Liver (tissue), 9 donors: ENCODE data around the gene MIDN. TPM values are rescaled to one million over a fixed set of nuclear protein-coding genes. Genes with fewer than 3 reads are reported as not detected.
A peak's percentile ranks its signal among the peaks of the same experiment; 100 is the strongest.
"Not testable (repeated sequence)": the region's sequence is repeated elsewhere in the genome, so short reads cannot be mapped to it uniquely, and the experiment has no call there.

Source experiments
- DNase-seq: peaks from one replicate; pipeline ENCODE4 v3.0.0-alpha.2; 2017; ENCODE audit warnings: low spot score
- H3K27ac ChIP-seq, 2 donors: one replicate each; pipeline ENCODE4 v1.7.0; 2013; ENCODE audit warnings: inconsistent platforms in 2 of 2, low read length in 2 of 2, control low read depth in 1 of 2, low read depth in 1 of 2, mild to moderate bottlenecking in 1 of 2
- H3K27me3 ChIP-seq, 4 donors: one replicate each; pipeline versions ENCODE4 v1.6.1 to v1.7.0; 2013; ENCODE audit warnings: low read length in 3 of 4, inconsistent platforms in 1 of 4, mild to moderate bottlenecking in 1 of 4, moderate library complexity in 1 of 4; ENCODE audit not compliant: control insufficient read depth in 4 of 4, insufficient read depth in 4 of 4
- H3K36me3 ChIP-seq, 4 donors: one replicate each; pipeline versions ENCODE4 v1.6.1 to v1.7.0; 2013; ENCODE audit warnings: low read length in 3 of 4, mild to moderate bottlenecking in 3 of 4, low read depth in 1 of 4, moderate library complexity in 1 of 4; ENCODE audit not compliant: control insufficient read depth in 4 of 4, insufficient read depth in 3 of 4
- H3K4me1 ChIP-seq, 4 donors: one replicate each; pipeline versions ENCODE4 v1.6.1 to v1.7.0; 2013; ENCODE audit warnings: low read length in 3 of 4, mild to moderate bottlenecking in 3 of 4, moderate library complexity in 1 of 4; ENCODE audit not compliant: control insufficient read depth in 4 of 4, insufficient read depth in 4 of 4
- H3K4me3 ChIP-seq, 3 donors: one replicate each; pipeline versions ENCODE4 v1.6.1 to v1.7.0; 2013; ENCODE audit warnings: low read length in 3 of 3, control low read depth in 1 of 3, low read depth in 1 of 3, mild to moderate bottlenecking in 1 of 3
- H3K9ac ChIP-seq, 2 donors: one replicate each; pipeline ENCODE4 v1.7.0; 2013; ENCODE audit warnings: low read length in 2 of 2, mild to moderate bottlenecking in 2 of 2, moderate library complexity in 2 of 2, control low read depth in 1 of 2, low read depth in 1 of 2
- H3K9me3 ChIP-seq, 4 donors: one replicate each; pipeline versions ENCODE4 v1.6.1 to v1.7.0; 2013; ENCODE audit warnings: low read length in 3 of 4; ENCODE audit not compliant: control insufficient read depth in 4 of 4
- ATF3 ChIP-seq: IDR thresholded peaks from 2 replicates; pipeline ENCODE4 v1.6.1; 2016; ENCODE audit warnings: antibody characterized with exemption
- CTCF ChIP-seq: fragments of 150-350 bp; IDR thresholded peaks from 2 replicates; pipeline ENCODE4 v1.5.1; 2017; ENCODE audit warnings: improper control_type of control experiment, low read depth, low read length; ENCODE audit not compliant: missing input control
- FOXA2 ChIP-seq: IDR thresholded peaks from 2 replicates; pipeline ENCODE4 v1.6.1; 2016; ENCODE audit warnings: antibody characterized with exemption
- HNF4A ChIP-seq, 2 donors: conservative IDR thresholded peaks; 2 replicates each; pipeline ENCODE4 v1.6.1; 2016; ENCODE audit warnings: antibody characterized with exemption in 2 of 2, mild to moderate bottlenecking in 2 of 2
- HNF4G ChIP-seq: IDR thresholded peaks from 2 replicates; pipeline ENCODE4 v1.6.1; 2016; ENCODE audit warnings: antibody characterized with exemption
- MAX ChIP-seq: IDR thresholded peaks from 2 replicates; pipeline ENCODE4 v1.6.1; 2016; ENCODE audit warnings: antibody characterized with exemption
- RAD21 ChIP-seq, 2 donors: IDR thresholded peaks; 2 replicates each; pipeline ENCODE4 v1.6.1; 2016; ENCODE audit warnings: antibody characterized with exemption in 2 of 2, mild to moderate bottlenecking in 2 of 2
- RXRA ChIP-seq, 2 donors: IDR thresholded peaks; 2 replicates each; pipeline ENCODE4 v1.6.1; 2017 to 2018; ENCODE audit warnings: antibody characterized with exemption in 2 of 2, mild to moderate bottlenecking in 1 of 2
- SP1 ChIP-seq: IDR thresholded peaks from 2 replicates; pipeline ENCODE4 v1.6.1; 2018; ENCODE audit warnings: antibody characterized with exemption, mild to moderate bottlenecking
- TAF1 ChIP-seq: conservative IDR thresholded peaks from 2 replicates; pipeline ENCODE4 v1.6.1; 2016; ENCODE audit warnings: antibody characterized with exemption, mild to moderate bottlenecking
- WGBS: extraction: QIAGEN DNeasy Blood & Tissue Kit; methylation state at CpG from one replicate; pipeline ENCODE4 v1.1.7; 2013; 5-methylcytosine and 5-hydroxymethylcytosine counted together
- polyA plus RNA-seq, 2 donors: library from polyadenylated mRNA; stranded (reverse) in 1 of 2; unstranded in 1 of 2; fragments of 200-250 nt in 1 of 2; fragments of >200 nt in 1 of 2; fragmentation: Nextera tagmentation in 1 of 2; extraction: Ambion mirVana in 1 of 2; gene quantifications; one replicate each; pipeline versions ENCODE4 v1.2.1 to v1.2.3, GENCODE V29; 2013 to 2015
- total RNA-seq, 2 donors: library from RNA; depleted of rRNA; stranded (reverse); fragments of >200 nt; gene quantifications; one replicate each; pipeline ENCODE4 v1.2.3, GENCODE V29; 2014
- TF ChIP-seq, protein P1 (sequence below): IDR thresholded peaks from 2 replicates; pipeline ENCODE4 v1.6.1; 2016; ENCODE audit warnings: antibody characterized with exemption
- donor health status: healthy.
- donor health status: healthy.
- donor health status: healthy.
- donor health status: healthy.
- donor health status: healthy.

Gene MIDN
- total and polyA plus RNA-seq, 4 donors, result 2.9 to 22.9 (median 11.8) TPM

DNA sequence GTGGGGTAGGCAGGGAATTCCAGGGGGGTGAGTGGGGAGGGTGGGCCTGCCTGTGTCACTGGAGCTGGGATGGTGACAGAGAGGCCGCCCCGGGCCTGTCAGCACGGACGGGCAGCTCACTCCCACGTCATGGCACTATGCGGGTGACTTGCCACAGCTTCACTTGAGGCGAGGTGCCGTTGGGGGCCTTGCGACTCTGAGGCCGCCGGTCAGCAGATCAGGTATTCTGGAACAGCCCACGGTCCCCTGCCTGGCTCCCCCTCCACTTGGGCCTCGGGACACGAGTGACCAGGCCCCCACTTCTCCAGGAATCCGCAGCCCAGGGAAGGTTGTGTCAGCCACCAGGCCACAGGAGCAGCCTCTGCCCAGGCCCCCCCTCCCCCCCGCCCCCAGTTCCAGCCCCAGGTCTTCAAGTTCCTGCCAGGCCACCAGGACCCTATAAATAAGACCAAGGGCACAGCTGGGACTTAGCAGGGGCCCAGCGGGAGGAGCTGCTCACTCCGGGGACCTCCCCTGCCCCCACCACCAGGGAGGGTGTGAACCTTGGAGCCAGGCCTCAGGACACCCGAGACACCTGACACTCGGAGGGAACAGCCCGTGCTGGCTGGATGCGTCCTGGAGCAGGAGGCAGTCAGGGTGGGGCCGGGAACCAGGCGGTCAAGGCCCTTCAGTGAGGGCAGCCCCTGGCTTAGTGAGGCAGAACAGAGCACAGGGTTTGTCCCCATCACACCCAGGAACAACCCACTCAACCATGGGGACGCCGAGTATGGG is 2.7 kb upstream of the MIDN start:
- peak overlapping the region; percentile 86 to 92 for H3K27ac ChIP-seq
- H3K4me1 ChIP-seq, result peaks cover 32 to 67% (median 54%) of the 10 kb centered on the region in 4 donors
- peaks cover 0 to 4% (median 0%) of the 10 kb centered on the region in 4 donors for H3K36me3 ChIP-seq
- H3K9ac ChIP-seq, result peak overlapping the region in 1 of 2 donors; percentile 14
- 37% methylated on average over 26 of the region's 26 CpGs for WGBS
- peak overlapping the region in 2 of 3 donors; percentile 7 to 38 for H3K4me3 ChIP-seq
- peak; percentile 78 for TF ChIP-seq SP1
- TF ChIP-seq RAD21 (IDR thresholded peaks at IDR 0.05), result peak in 1 of 2 donors; percentile 13
- TF ChIP-seq HNF4A (conservative IDR thresholded peaks at IDR 0.05), result peak; percentile 69 to 80
- no peak for TF ChIP-seq TAF1
- no peak for TF ChIP-seq CTCF
- TF ChIP-seq ATF3, result no peak
- peak; percentile 41 for TF ChIP-seq HNF4G
- peak; percentile 38 for TF ChIP-seq MAX
- TF ChIP-seq FOXA2, result no peak
- TF ChIP-seq, protein P1, sequence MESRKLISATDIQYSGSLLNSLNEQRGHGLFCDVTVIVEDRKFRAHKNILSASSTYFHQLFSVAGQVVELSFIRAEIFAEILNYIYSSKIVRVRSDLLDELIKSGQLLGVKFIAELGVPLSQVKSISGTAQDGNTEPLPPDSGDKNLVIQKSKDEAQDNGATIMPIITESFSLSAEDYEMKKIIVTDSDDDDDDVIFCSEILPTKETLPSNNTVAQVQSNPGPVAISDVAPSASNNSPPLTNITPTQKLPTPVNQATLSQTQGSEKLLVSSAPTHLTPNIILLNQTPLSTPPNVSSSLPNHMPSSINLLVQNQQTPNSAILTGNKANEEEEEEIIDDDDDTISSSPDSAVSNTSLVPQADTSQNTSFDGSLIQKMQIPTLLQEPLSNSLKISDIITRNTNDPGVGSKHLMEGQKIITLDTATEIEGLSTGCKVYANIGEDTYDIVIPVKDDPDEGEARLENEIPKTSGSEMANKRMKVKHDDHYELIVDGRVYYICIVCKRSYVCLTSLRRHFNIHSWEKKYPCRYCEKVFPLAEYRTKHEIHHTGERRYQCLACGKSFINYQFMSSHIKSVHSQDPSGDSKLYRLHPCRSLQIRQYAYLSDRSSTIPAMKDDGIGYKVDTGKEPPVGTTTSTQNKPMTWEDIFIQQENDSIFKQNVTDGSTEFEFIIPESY, result peak; percentile 44
- peak; percentile 93 to 96 for TF ChIP-seq RXRA (IDR thresholded peaks at IDR 0.05)
- no peaks in the 10 kb centered on the region for H3K9me3 ChIP-seq
- no peak for DNase-seq
- no peaks in the 10 kb centered on the region for H3K27me3 ChIP-seq

GRCh38 chr19:1246265-1247087 is 1.9 kb upstream of the MIDN start:
- not testable (repeated sequence) for H3K27me3 ChIP-seq, H3K9me3 ChIP-seq, H3K36me3 ChIP-seq, H3K4me3 ChIP-seq, DNase-seq
- peak overlapping the region in 1 of 2 donors; percentile 14 for H3K9ac ChIP-seq
- peak overlapping the region; percentile 86 to 92 for H3K27ac ChIP-seq
- WGBS, result 71% methylated on average over 27 of the region's 27 CpGs
- peaks cover 26 to 65% (median 50%) of the 10 kb centered on the region in 4 donors for H3K4me1 ChIP-seq
